ENCODE results near the gene NCOR2. TPM values are rescaled to one million over a fixed set of nuclear protein-coding genes. Genes with fewer than 3 reads are reported as not detected.
A peak's percentile ranks its signal among the peaks of the same experiment; 100 is the strongest.

The NCOR2 gene
- total and polyA plus RNA-seq, 8 donors: 27.2 to 292 (median 83.5) TPM

- no peaks in the 10 kb centered on the region for H3K27me3 ChIP-seq
- TF ChIP-seq POLR2A (IDR thresholded peaks at IDR 0.05) (no peak), EP300 (IDR thresholded peaks at IDR 0.05) (no peak), POLR2AphosphoS5 (IDR thresholded peaks at IDR 0.05) (no peak)
- TF ChIP-seq, protein P1, sequence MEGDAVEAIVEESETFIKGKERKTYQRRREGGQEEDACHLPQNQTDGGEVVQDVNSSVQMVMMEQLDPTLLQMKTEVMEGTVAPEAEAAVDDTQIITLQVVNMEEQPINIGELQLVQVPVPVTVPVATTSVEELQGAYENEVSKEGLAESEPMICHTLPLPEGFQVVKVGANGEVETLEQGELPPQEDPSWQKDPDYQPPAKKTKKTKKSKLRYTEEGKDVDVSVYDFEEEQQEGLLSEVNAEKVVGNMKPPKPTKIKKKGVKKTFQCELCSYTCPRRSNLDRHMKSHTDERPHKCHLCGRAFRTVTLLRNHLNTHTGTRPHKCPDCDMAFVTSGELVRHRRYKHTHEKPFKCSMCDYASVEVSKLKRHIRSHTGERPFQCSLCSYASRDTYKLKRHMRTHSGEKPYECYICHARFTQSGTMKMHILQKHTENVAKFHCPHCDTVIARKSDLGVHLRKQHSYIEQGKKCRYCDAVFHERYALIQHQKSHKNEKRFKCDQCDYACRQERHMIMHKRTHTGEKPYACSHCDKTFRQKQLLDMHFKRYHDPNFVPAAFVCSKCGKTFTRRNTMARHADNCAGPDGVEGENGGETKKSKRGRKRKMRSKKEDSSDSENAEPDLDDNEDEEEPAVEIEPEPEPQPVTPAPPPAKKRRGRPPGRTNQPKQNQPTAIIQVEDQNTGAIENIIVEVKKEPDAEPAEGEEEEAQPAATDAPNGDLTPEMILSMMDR (IDR thresholded peaks at IDR 0.05): no peak
- intact Hi-C loops (cut with DNase I; ENCODE audit: low total_unique reads): no loop called here
- peaks cover 62 to 96% (median 84%) of the 10 kb centered on the region in 4 donors for H3K4me1 ChIP-seq
- H3K9me3 ChIP-seq: no peaks in the 10 kb centered on the region
- peak overlapping the region in 2 of 5 donors; percentile 77 to 85 for H3K27ac ChIP-seq
- 95 to 98% (median 97%) methylated on average over 3 of the region's 3 CpGs for WGBS, 5 donors
- no peaks in the 10 kb centered on the region for H3K36me3 ChIP-seq
- no peak overlapping the region for H3K4me3 ChIP-seq
- no peak for DNase-seq
Measured at GRCh38 chr12:124547626-124548025, 19.8 kb downstream of the NCOR2 start.

DNA sequence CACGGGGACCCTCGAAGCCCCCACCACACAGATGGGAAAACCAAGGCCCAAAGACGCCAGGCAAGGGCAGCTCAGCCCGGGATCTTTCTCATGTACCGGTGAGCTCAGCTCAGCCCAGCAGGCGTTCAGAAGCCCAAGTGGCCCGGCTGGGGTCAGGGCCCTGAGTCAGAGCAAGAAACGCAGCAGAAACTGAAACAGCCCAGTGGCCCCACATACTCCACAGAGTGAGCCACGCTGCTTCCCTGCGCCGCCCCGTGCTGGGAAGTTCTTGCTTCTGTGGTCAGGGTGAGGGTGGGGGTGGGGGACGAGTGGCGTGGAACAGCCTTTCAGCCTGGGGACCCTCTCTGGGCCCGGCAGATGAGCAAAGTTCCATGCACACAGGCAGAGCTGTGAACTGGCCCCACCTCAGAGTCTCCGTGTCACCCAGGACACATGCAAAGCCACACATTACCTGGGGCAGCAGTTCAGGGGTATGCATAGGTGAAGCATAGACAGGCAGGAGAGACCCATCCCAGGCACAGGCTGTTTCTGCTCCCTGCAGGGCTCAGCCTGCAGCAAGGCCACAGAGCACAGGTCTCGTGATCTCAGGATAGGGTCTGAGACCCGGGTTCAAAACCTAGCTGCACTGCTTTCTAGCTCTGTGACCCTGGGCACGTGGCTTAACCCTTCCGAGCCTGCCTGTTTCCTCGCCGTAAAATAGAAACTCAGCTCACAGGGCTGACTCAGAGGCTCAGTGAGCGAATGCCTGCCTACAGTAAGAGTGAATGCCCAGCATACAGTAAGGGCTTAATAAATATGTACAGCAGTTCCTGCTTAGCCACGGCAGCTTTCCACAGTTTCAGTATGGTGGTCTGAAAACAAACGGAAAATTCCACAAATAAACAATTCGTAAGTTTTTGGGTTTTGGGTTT, 21.6 kb downstream of the NCOR2 start:
- peak overlapping the region in 3 of 5 donors; percentile 13 to 46 (median 20) for H3K27ac ChIP-seq
- no peaks in the 10 kb centered on the region for H3K9me3 ChIP-seq
- TF ChIP-seq POLR2A (IDR thresholded peaks at IDR 0.05): no peak
- TF ChIP-seq, protein P1 (IDR thresholded peaks at IDR 0.05): no peak
- TF ChIP-seq EP300 (IDR thresholded peaks at IDR 0.05): no peak
- TF ChIP-seq POLR2AphosphoS5 (IDR thresholded peaks at IDR 0.05): no peak
- H3K27me3 ChIP-seq: no peaks in the 10 kb centered on the region
- peak overlapping the region in 2 of 4 donors; percentile 1 to 3 for H3K4me3 ChIP-seq
- peaks cover 55 to 87% (median 80%) of the 10 kb centered on the region in 4 donors for H3K4me1 ChIP-seq
- no peak for DNase-seq
- WGBS, 5 donors: 54 to 75% (median 73%) methylated on average over 23 to 26 of the region's 26 CpGs
- no peaks in the 10 kb centered on the region for H3K36me3 ChIP-seq
- intact Hi-C loops (cut with DNase I; ENCODE audit: low total_unique reads): no loop called here

- peaks cover 49 to 85% (median 75%) of the 10 kb centered on the region in 4 donors for H3K4me1 ChIP-seq
- DNase-seq: no peak
- intact Hi-C loops (cut with DNase I; ENCODE audit: low total_unique reads): no loop called here
- peak overlapping the region in 3 of 5 donors; percentile 13 to 46 (median 20) for H3K27ac ChIP-seq
- H3K27me3 ChIP-seq: no peaks in the 10 kb centered on the region
- H3K4me3 ChIP-seq: no peak overlapping the region
- 77 to 82% (median 80%) methylated on average over 6 to 8 of the region's 8 CpGs for WGBS, 5 donors
- no peaks in the 10 kb centered on the region for H3K36me3 ChIP-seq
- TF ChIP-seq POLR2AphosphoS5 (IDR thresholded peaks at IDR 0.05) (no peak), EP300 (IDR thresholded peaks at IDR 0.05) (no peak), POLR2A (IDR thresholded peaks at IDR 0.05) (no peak)
- TF ChIP-seq, protein P1 (IDR thresholded peaks at IDR 0.05): no peak
- no peaks in the 10 kb centered on the region for H3K9me3 ChIP-seq
Measured at GRCh38 chr12:124544983-124545382, 22.4 kb downstream of the NCOR2 start.

GRCh38 chr12:124544311-124544970, 23.0 kb downstream of the NCOR2 start:
- peak overlapping the region in 1 of 5 donors; percentile 13 for H3K27ac ChIP-seq
- TF ChIP-seq POLR2AphosphoS5 (IDR thresholded peaks at IDR 0.05) (no peak), POLR2A (IDR thresholded peaks at IDR 0.05) (no peak), EP300 (IDR thresholded peaks at IDR 0.05) (no peak)
- TF ChIP-seq, protein P1 (IDR thresholded peaks at IDR 0.05): no peak
- intact Hi-C loops (cut with DNase I; ENCODE audit: low total_unique reads): no loop called here
- no peaks in the 10 kb centered on the region for H3K36me3 ChIP-seq
- DNase-seq: no peak
- H3K4me1 ChIP-seq: peaks cover 48 to 85% (median 75%) of the 10 kb centered on the region in 4 donors
- H3K9me3 ChIP-seq: no peaks in the 10 kb centered on the region
- 55 to 69% (median 64%) methylated on average over 10 to 16 of the region's 16 CpGs for WGBS, 5 donors
- H3K27me3 ChIP-seq: no peaks in the 10 kb centered on the region
- H3K4me3 ChIP-seq: no peak overlapping the region
